Neutrophil (primary cell): ENCODE measurements around the gene RLN3.

Experiments used
- H3K27ac ChIP-seq: fragments of 200-600 bp; sonication (generic); 2 replicates; pipeline ENCODE4 v1.5.1; 2016; ENCODE audit warnings: mild to moderate bottlenecking, moderate library complexity
- H3K27me3 ChIP-seq: fragments of 200-600 bp; sonication (generic); 2 replicates; pipeline ENCODE4 v1.6.0; 2016; ENCODE audit warnings: mild to moderate bottlenecking
- H3K36me3 ChIP-seq: fragments of 200-600 bp; sonication (generic); 2 replicates; pipeline ENCODE4 v1.5.1; 2017
- H3K4me1 ChIP-seq, 2 experiments: fragments of 200-600 bp in 1 of 2; sonication (generic) in 1 of 2; 1 replicate in 1 of 2; 2 replicates in 1 of 2; pipeline versions ENCODE4 v1.5.1 to v1.6.1; 2013 to 2016; ENCODE audit warnings: low read depth in 1 of 2, low read length in 1 of 2, mild to moderate bottlenecking in 1 of 2, moderate library complexity in 1 of 2; ENCODE audit not compliant: control insufficient read depth in 1 of 2, insufficient read depth in 1 of 2
- H3K4me3 ChIP-seq, 2 experiments: fragments of 200-600 bp in 1 of 2; sonication (generic) in 1 of 2; 1 replicate in 1 of 2; 2 replicates in 1 of 2; pipeline ENCODE4 v1.5.1; 2013 to 2016; ENCODE audit warnings: low read depth in 1 of 2, low read length in 1 of 2, mild to moderate bottlenecking in 1 of 2, moderate library complexity in 1 of 2
- H3K9me3 ChIP-seq: fragments of 200-600 bp; sonication (generic); 2 replicates; pipeline ENCODE4 v1.5.1; 2016
- CTCF ChIP-seq: fragments of 200-600 bp; sonication (generic); IDR thresholded peaks from 2 replicates; pipeline ENCODE4 v1.5.1; 2016; ENCODE audit warnings: antibody characterized with exemption

RLN3 gene

GRCh38 chr19:13981021-13981420, 46.9 kb upstream of the RLN3 start:
- H3K9me3 ChIP-seq: no peaks in the 10 kb centered on the region
- peaks cover 26% of the 10 kb centered on the region for H3K27me3 ChIP-seq
- H3K36me3 ChIP-seq: peaks cover 55% of the 10 kb centered on the region
- H3K4me1 ChIP-seq: peaks cover 14 to 19% of the 10 kb centered on the region in 2 experiments
- H3K4me3 ChIP-seq: no peak overlapping the region
- TF ChIP-seq CTCF: no peak
- no peak overlapping the region for H3K27ac ChIP-seq

- peaks cover 50% of the 10 kb centered on the region for H3K36me3 ChIP-seq
- H3K27me3 ChIP-seq: peaks cover 26% of the 10 kb centered on the region
- H3K4me3 ChIP-seq: no peak overlapping the region
- no peak for TF ChIP-seq CTCF
- peaks cover 18 to 23% of the 10 kb centered on the region in 2 experiments for H3K4me1 ChIP-seq
- H3K27ac ChIP-seq: no peak overlapping the region
- H3K9me3 ChIP-seq: no peaks in the 10 kb centered on the region
Observed at GRCh38 chr19:13981467-13981866, 46.5 kb upstream of the RLN3 start.

GRCh38 chr19:13981988-13982501, 45.9 kb upstream of the RLN3 start:
- H3K4me3 ChIP-seq: no peak overlapping the region
- no peaks in the 10 kb centered on the region for H3K9me3 ChIP-seq
- TF ChIP-seq CTCF: no peak
- H3K27ac ChIP-seq: no peak overlapping the region
- H3K4me1 ChIP-seq: peaks cover 24 to 29% of the 10 kb centered on the region in 2 experiments
- peaks cover 26% of the 10 kb centered on the region for H3K27me3 ChIP-seq
- peaks cover 44% of the 10 kb centered on the region for H3K36me3 ChIP-seq

- no peak for TF ChIP-seq CTCF
- Histone ChIP-seq H3K27me3 (peaks cover 24% of the 10 kb centered on the region), H3K4me3 (no peak overlapping the region), H3K4me1 (peaks cover 31 to 36% of the 10 kb centered on the region in 2 experiments), H3K27ac (no peak overlapping the region), H3K36me3 (peaks cover 42% of the 10 kb centered on the region), H3K9me3 (no peaks in the 10 kb centered on the region)
Observed at GRCh38 chr19:13982773-13983172, 45.2 kb upstream of the RLN3 start.

- TF ChIP-seq CTCF: no peak
- peaks cover 34 to 39% of the 10 kb centered on the region in 2 experiments for H3K4me1 ChIP-seq
- H3K27me3 ChIP-seq: peaks cover 18% of the 10 kb centered on the region
- H3K9me3 ChIP-seq: no peaks in the 10 kb centered on the region
- no peak overlapping the region for H3K4me3 ChIP-seq
- no peak overlapping the region for H3K27ac ChIP-seq
- H3K36me3 ChIP-seq: peaks cover 40% of the 10 kb centered on the region
Observed at GRCh38 chr19:13983213-13983889, 44.6 kb upstream of the RLN3 start.
